ENCODE data around the gene ZFAND3.

GRCh38 chr6:37913210-37913609 lies 93.7 kb downstream of the ZFAND3 start:
- no peak for TF ChIP-seq CTCF (IDR thresholded peaks at IDR 0.05 in 4 of 5, conservative IDR thresholded peaks at IDR 0.05 in 1 of 5)
- no peak for TF ChIP-seq POLR2A (IDR thresholded peaks at IDR 0.05)

All from gastrocnemius medialis (tissue), 4 donors.